GM19099 (cell line): Measurements from ENCODE around the gene ATXN10.

Source experiments
- POLR2A ChIP-seq: IDR thresholded peaks from 3 replicates; pipeline ENCODE4 v1.6.1; 2011; ENCODE audit warnings: low read depth; ENCODE audit not compliant: insufficient read length; ENCODE audit errors: extremely low read depth

Gene ATXN10

DNA sequence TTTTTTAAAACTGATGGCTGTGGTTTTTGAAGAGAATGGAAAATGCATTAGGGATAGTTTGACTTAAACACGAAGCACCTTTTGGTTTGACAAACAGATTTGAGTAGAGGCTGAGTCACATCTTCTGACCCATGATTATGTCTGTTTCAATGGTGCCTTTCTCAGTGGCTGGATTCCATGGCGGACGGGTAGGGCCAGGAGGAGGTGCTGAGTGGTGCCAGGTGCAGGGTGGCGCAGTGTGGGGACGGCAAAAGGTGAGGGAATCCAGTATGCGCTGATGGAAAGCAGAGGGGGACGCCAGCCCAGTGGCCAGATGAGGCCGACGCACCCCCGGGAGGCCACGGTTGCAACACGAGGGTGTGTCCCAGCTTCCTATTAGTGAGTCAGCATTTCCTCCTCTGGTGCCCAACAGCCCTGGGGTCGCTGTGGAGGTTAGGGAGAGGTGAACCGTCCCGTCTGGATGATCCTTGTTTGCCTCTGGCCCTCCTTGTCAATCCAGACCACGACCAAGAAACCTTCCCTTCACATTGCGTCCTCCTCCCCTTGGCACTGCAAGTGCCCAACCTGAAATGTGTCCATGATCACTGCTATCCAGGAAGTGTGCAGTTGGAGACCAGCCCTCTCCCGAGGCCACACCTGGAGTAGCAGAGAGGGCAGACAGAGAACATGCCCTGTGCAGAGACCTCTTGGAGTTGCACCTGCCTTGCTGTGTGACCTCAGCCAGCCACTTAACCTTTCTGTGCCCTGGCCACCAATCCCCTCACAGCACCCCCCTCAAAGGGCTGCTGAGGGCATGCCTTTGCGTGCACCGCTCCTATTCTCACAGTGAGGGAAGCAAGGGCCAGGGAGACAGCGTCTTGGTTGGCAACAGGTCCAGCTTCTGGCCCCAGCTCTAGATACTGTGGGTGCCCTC is 32.5 kb upstream of the ATXN10 start:
- no peak for TF ChIP-seq POLR2A

DNA sequence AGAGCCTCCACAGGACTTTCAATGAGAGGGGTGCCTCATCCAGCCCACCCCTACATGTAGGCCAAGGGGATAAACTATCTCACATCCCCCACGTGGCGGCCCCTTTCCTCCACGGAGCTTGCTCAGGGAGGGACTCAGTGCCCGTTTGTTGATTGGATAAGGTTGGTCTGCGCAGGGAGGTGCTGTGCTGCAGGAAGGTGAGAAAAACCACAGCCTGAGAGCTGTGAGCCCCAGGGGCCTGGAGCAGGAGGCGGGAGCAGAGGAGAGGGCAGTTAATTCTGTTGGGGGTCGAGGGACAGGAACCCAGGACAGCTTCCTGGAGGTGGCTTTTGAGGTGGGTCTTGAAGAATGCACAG is 31.9 kb upstream of the ATXN10 start:
- no peak for TF ChIP-seq POLR2A

DNA sequence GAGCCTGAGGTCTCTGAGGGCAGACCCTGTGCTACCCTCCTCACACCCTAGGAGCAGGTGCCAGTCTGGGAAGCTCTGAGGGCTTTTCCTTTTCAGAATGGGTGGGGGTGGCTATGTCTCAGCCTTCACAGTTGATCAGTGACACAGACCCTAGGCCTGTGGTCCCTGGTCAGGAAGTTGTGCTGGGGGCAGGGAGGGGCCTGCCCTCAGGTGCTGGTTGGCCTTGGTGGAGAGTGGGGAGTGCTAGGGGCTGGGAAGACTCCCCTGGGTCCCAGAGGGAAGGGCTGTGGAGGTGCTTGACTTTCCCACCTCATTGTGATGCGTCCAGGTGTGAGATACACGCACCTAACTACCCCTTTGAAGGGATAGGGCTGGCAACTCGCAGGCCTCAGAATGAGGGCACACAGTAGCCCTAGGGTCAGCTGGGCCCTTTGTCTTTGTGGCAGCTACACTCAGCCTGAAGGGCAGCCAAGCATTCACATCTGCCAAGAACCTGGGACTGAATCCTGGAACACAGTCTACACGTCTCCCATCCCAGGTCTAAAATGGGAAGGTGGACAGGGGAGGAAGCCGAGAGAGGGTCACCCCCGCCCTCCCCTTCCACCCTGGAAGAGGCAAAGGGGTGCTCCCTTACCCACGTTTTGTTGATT is 31.2 kb upstream of the ATXN10 start:
- no peak for TF ChIP-seq POLR2A

DNA sequence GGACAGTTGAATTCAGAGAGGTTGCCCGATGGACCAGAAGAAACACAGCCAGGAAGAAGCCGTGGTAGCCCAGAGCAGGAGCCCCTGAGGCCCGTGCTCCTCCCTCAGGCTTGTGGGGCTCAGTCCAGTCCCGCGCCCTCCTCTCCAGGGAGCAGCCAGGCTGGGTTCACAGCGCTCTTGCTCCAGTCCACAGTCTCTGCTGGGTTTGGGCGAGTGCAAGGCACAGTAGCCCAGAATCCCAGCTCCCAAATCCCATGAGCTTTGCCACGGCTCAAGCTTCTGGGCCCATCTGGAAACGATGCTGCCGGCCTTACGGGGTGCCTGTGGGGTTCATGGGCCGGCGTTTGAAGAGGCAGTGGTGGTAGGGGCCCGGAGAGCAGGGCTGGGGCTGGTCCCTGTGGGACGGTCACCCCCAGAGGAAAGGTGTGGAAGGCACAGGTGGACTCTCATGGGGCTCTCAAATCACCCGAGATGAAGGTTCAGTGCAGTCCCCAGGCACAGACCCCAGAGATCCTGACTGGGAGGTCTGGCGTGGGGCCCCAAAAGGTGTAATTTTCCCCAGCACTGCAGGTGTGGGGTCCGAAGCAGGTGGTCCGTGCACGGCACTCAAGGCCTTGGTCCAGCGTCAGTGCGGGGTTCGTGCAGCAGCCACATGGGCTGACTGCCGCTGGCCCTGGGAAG is 30.6 kb upstream of the ATXN10 start:
- no peak for TF ChIP-seq POLR2A

DNA sequence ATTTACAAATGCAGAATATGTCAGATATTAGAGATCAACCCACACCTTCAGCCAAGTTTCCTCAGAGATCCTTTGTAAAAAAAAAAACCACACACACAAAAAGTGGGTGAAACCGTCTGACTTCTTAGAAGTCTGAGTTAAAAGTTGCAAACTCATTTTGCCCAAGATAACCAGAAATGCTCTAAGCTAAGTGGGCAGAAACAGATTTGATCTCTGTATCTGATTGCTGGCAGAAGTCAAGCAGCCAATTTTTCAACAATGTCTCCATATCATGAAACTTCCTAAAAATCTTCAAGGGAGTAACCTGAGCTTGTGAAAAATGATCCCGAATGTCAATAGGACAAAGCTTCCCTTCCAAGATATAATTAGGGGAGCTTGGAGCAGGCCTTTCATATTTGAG is 28.6 kb upstream of the ATXN10 start:
- TF ChIP-seq POLR2A: no peak

DNA sequence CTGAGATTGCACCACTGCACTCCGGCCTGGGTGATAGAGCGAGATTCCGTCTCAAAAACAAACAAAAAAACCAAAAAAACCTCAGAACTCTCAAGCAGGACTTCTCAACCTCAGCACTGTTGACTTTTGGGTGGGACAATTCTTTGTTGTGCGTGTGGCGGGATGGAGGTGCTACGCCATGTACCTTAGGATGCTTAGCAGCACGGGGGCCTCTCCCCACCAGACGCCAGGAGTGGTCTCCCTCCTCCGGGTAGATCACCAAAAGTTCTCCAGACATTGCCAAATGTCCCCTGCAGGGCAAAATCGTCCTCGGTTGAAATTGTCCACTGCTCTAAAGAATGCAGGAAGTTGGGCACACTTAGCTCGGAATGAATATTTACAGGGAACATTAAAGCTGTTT is 26.9 kb upstream of the ATXN10 start:
- TF ChIP-seq POLR2A: no peak

DNA sequence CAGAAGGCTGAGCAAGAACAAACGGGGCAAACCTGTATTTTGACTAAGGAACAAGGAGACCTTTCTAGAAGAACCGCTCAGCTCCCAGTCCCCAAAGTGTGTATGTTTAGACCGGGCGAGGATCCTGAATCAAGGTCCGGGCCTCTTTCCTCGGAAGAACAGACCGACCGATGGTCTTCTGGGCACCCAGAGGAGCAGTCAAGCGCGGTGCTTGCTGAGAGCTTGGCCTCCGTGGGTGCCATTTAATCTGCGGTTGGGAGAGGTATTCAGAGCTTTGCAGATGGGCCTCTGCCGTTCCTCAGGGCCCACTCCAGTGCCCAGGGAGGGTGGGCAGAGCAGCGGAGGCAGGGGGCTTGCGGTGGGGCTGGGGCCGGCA is 26.5 kb upstream of the ATXN10 start:
- TF ChIP-seq POLR2A: no peak

DNA sequence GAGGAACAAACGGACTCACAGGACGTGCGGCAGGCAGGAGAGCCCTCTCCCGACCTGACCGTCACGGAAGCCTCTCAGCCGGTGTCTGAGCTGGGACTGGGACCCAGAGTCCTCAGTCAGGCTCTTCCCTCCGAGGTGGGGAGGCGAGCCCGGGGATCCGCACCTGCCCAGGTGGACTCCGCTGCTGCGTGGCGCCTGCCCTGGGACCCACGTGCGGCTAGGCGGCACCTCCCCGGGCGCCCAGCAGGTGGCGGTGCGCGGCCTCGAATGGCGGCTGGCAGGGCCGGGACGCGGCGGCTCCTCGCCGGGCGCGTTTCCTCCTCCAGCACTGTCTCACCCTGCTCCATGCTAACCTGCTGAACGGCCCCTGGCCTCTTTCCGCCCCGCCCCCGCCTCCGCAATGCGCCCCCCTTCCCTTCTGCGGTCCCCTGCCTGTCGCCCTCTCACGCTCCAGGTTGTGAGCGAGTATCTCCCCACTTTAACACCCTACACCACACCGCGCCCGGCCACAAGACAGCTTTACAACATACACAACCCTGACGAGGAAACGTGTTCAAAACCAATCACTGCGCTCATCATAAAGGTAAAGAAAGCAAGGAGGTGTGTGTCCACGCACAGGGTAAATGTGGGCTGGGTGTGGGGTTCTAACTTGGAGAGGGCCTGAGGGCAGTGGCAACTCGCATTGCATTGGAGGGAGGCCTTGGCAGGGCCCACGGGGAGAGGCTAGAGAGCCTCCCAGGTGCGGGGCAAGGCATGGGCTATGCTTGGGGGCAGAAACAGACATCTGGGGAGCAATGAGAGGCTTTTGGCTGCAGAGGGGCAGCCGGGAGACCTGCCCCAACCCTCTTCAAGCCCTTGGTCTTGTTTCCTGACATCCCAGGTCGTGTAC is 25.9 kb upstream of the ATXN10 start:
- no peak for TF ChIP-seq POLR2A

DNA sequence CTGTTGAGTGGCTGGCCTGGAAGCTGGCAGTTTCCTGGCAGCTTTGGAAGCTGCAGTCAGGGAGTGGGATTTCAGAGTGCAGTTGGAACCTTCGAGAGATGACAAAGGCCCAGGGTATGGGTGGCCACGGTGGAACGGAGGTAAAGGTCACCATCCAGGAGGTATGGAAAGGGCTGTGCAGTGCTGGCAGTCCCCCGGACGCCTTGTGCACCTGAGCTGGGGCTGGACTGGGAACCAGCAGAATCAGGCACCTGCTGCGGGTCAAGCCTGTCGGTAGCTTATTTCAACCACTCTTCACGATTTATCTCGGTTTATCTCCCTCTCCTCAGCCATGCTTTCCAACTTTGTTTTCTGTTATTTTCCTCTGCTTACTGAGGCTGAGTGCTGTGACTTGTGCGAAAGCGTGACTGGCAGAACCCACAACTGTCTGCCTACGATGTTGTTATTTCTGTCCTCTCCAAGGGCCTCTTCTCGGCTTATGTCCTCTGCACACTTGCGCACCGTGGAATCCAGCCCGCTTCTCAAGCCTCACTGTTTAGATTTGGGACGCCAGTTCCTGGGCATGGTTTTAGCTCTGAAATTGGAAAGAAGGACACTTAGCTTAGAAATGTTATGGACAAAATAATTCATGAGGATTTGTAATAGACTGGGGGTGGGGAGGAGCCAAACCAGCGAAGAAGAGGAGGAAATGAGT is 24.0 kb upstream of the ATXN10 start:
- TF ChIP-seq POLR2A: no peak

DNA sequence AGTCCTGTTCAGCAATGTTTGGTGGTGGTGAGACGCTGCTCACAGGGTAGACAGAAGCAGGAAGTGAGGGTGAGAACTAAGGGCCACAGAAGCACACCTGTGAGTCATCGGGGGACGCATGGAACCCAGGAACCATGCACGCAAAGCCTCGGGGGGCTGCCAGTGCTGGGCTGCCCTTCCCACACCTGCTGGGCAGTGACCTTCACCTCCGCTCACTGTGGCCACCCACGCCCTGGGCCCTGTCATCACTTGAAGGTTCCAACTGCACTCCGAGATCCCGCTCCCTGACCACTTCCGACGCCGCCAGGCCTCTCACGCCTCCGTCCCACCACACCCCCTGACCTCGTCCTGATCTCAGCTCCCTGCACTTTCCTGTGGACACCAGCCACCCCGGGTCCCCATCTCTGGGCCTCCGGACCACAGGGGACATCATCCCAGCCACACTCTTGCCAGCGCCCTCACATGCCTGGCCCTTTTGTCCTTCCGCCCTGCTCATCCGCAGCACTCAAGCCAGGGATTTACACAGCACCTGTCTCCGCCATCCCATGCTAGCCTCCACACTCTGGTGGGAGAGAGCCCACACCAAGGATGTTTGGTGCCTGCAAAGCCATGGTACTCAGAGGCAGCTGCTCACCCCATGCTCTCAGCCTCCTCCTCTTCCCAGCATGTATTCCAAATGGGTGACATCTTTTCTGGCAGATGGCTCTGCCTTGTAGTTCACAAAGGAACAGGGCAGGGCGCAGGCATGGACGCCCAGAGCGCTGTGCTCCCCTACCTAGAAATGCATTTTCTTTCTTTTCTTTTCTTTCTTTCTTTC is 23.1 kb upstream of the ATXN10 start:
- no peak for TF ChIP-seq POLR2A

DNA sequence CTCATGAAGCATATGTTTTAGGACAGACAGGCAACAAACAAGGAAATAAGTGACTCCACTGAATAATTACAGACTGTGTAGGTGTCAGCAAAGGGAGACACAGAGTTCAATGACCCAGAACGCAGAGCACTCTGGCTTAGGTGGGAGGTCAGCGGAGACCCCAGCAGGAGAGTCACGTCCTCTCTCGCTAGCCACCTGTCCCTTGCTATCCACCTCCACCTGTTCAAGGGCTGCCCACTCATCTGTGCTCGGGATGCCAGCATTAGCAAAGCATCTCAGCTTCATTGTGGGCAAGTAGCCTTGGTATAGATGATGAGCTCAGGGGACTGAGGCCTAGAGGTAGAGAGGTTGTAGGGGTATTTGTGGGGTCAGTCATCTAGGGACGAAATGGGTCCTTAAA is 21.8 kb upstream of the ATXN10 start:
- TF ChIP-seq POLR2A: no peak

DNA sequence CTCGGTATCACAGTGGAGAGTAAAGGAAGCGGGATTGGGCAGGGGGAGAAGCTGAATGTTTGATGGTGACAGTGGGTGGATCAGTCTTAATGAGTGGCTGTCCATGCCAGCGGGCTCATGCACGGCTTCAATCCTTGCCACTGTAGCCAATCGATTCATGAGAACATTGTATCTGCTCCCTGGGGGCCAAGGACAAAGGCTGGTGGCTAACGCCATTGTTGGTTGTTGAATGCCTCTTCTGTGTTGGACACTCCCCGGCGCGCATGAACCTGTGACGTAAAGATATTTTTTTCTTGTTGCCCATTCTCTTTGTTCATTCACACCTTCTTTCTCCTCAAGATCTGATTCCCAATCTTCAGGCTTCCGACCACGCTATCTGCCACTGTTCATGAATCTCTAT is 20.9 kb upstream of the ATXN10 start:
- TF ChIP-seq POLR2A: no peak

DNA sequence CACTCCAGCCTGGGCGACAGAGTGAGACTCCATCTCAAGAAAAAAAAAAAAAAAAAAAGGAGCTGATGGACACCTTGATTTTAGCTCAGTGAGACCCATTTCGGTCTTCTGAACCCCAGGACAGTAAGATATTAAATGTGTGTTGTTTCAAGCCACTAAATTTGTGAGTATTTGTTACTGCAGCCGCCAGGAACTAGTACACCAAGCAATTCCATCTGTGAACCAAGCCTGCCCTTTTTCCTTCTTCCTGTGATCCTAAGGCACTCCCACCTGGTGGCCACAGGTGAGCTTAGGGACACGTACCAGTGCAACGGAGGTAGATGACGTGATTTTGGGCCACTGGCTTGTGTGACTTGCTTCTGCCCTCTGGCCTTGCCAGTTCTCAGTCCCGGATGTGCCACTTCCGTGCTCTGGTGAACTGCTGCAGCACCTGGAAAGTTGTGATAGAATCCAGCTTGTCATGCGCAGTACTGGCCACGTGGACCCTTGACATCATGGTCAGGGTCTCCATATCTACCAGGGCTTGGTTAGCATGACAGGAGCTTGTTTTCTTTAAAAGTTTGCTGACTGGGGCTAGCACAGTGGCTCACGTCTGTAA is 19.6 kb upstream of the ATXN10 start:
- TF ChIP-seq POLR2A: no peak
